ENCODE data around the gene FN3KRP.

GRCh38 chr17:82754297-82755208 is 38.0 kb downstream of the FN3KRP start:
- no peak for TF ChIP-seq NR1H2 (CRISPR knock-in tag; IDR thresholded peaks at IDR 0.05)
- TF ChIP-seq SP1 (CRISPR knock-in tag; conservative IDR thresholded peaks at IDR 0.05) = peak; percentile 40; the same call in 1 of the 2 replicates
- TF ChIP-seq CTCF (IDR thresholded peaks at IDR 0.05) = no peak
- TF ChIP-seq USF2 (CRISPR knock-in tag; IDR thresholded peaks at IDR 0.05) = peak; percentile 83
- TF ChIP-seq RORB (CRISPR knock-in tag; IDR thresholded peaks at IDR 0.05) = no peak

Data from WTC11 (cell line).